Body of pancreas (tissue), 4 donors: ENCODE measurements around the gene GMDS.

Source experiments
- CTCF ChIP-seq, 7 experiments: fragments of 450-650 bp in 4 of 7; fragments of 200-600 bp in 3 of 7; sonication (generic) in 3 of 7; IDR thresholded peaks; one replicate each; pipeline ENCODE4 v1.5.1; 2016 to 2019; ENCODE audit warnings: antibody characterized with exemption in 7 of 7
- POLR2A ChIP-seq, 3 donors: fragments of 450-650 bp; IDR thresholded peaks; one replicate each; pipeline ENCODE4 v1.6.1; 2016; ENCODE audit warnings: antibody characterized with exemption in 3 of 3, mild to moderate bottlenecking in 2 of 3

- TF ChIP-seq CTCF (IDR thresholded peaks at IDR 0.05) = no peak
- TF ChIP-seq POLR2A (IDR thresholded peaks at IDR 0.05) = no peak
Measured at GRCh38 chr6:1736346-1737105, 508.9 kb downstream of the GMDS start.
